OCI-LY1 (cell line): ENCODE measurements around the gene CFL1.

ENCODE experiments used
- H2AFZ ChIP-seq: fragments of 200-600 bp; sonication (generic), shearing (Covaris generic); 2 replicates; pipeline ENCODE4 v1.6.0; 2014; ENCODE audit warnings: antibody characterized with exemption, mild to moderate bottlenecking, low read length
- H3F3A ChIP-seq: fragments of 200-600 bp; sonication (generic), shearing (Covaris generic); 2 replicates; pipeline ENCODE4 v1.6.0; 2014; ENCODE audit warnings: mild to moderate bottlenecking, antibody characterized with exemption, low read length, moderate library complexity; ENCODE audit not compliant: insufficient read depth
- H3K27ac ChIP-seq: fragments of 200-600 bp; sonication (generic); 2 replicates; pipeline ENCODE4 v1.5.1; 2014; ENCODE audit warnings: low read length, mixed run types, mild to moderate bottlenecking, low read depth; ENCODE audit not compliant: poor library complexity, severe bottlenecking
- H3K27me3 ChIP-seq: fragments of 200-600 bp; sonication (generic); 2 replicates; pipeline ENCODE4 v1.6.0; 2014; ENCODE audit warnings: antibody characterized with exemption, mild to moderate bottlenecking, low read length, moderate library complexity; ENCODE audit not compliant: insufficient read depth
- H3K36me3 ChIP-seq: fragments of 200-600 bp; sonication (generic); 2 replicates; pipeline ENCODE4 v1.6.1; 2014; ENCODE audit warnings: mild to moderate bottlenecking, antibody characterized with exemption, low read length, moderate library complexity, mixed read lengths; ENCODE audit not compliant: insufficient read depth
- H3K4me1 ChIP-seq: fragments of 200-600 bp; sonication (generic); 2 replicates; pipeline ENCODE4 v1.5.1; 2014; ENCODE audit warnings: mild to moderate bottlenecking, low read length, moderate library complexity; ENCODE audit not compliant: insufficient read depth, severe bottlenecking
- H3K4me2 ChIP-seq: fragments of 200-600 bp; sonication (generic), shearing (Covaris generic); 2 replicates; pipeline ENCODE4 v1.6.1; 2014; ENCODE audit warnings: low read length
- H3K4me3 ChIP-seq: fragments of 200-600 bp; sonication (generic); 2 replicates; pipeline ENCODE4 v1.5.1; 2014; ENCODE audit warnings: low read length, low read depth, mild to moderate bottlenecking, mixed read lengths; ENCODE audit not compliant: poor library complexity, severe bottlenecking
- H3K79me2 ChIP-seq: fragments of 200-600 bp; shearing (Covaris generic); 2 replicates; pipeline ENCODE4 v1.6.1; 2016; ENCODE audit warnings: mixed run types, low read length, mixed read lengths; ENCODE audit not compliant: insufficient read depth
- H3K9ac ChIP-seq: fragments of 200-600 bp; sonication (generic), shearing (Covaris generic); 2 replicates; pipeline ENCODE4 v1.6.1; 2014; ENCODE audit warnings: mild to moderate bottlenecking, low read length, mixed read lengths
- H3K9me2 ChIP-seq: fragments of 200-600 bp; sonication (generic), shearing (Covaris generic); 2 replicates; pipeline ENCODE4 v1.6.1; 2014; ENCODE audit warnings: low read depth, mild to moderate bottlenecking, low read length, mixed read lengths
- H3K9me3 ChIP-seq: fragments of 200-600 bp; shearing (Covaris generic); 2 replicates; pipeline ENCODE4 v1.6.1; 2014; ENCODE audit warnings: low read length, mixed read lengths
- H4K20me1 ChIP-seq: fragments of 200-600 bp; sonication (generic), shearing (Covaris generic); 2 replicates; pipeline ENCODE4 v1.6.0; 2016; ENCODE audit warnings: mild to moderate bottlenecking, low read length; ENCODE audit not compliant: insufficient read depth
- CTCF ChIP-seq: fragments of 200-600 bp; sonication (generic), shearing (Covaris generic); IDR thresholded peaks from 2 replicates; pipeline ENCODE4 v1.5.1; 2017; ENCODE audit warnings: mild to moderate bottlenecking, antibody characterized with exemption, low read length, moderate library complexity, mixed read lengths
- EZH2 ChIP-seq: fragments of 200-600 bp; sonication (generic), shearing (Covaris generic); IDR thresholded peaks from 2 replicates; pipeline ENCODE4 v1.8.0; 2017; ENCODE audit warnings: borderline replicate concordance, mixed run types, mild to moderate bottlenecking, antibody characterized with exemption, low read length, moderate library complexity, mixed read lengths

CFL1 gene

GRCh38 chr11:65857853-65858680, at the start of gene CFL1:
Gene CFL1, minus strand, starts transcription at chr11:65858180. Its CDS starts 81 bp downstream, at chr11:65858099.
- Histone ChIP-seq H3K4me2 (peak within 1 kb of the TSS; percentile 97), H2AFZ (no peak within 1 kb of the TSS), H3K27ac (peak within 1 kb of the TSS; percentile 94), H3K9ac (peak within 1 kb of the TSS; percentile 99), H3F3A (0 out of 2 replicates have a peak, but pooled peaks cover 5% of the 10 kb centered on the region), H3K79me2 (peaks cover 23% of the 10 kb centered on the region), H3K36me3 (peaks cover 64% of the 10 kb centered on the region), H3K4me3 (peak within 1 kb of the TSS; percentile 99), H3K27me3 (no peaks in the 10 kb centered on the region), H4K20me1 (peaks cover 5% of the 10 kb centered on the region; the same call in 1 of the 2 replicates), H3K9me3 (no peaks in the 10 kb centered on the region), H3K9me2 (no peaks in the 10 kb centered on the region), H3K4me1 (peaks cover 32% of the 10 kb centered on the region)
- TF ChIP-seq CTCF (no peak), EZH2 (no peak)

- H3K4me2 ChIP-seq = no peak overlapping the region
- no peak overlapping the region for H3K9ac ChIP-seq
- no peaks in the 10 kb centered on the region for H3F3A ChIP-seq
- no peak overlapping the region for H2AFZ ChIP-seq
- H3K9me2 ChIP-seq = no peaks in the 10 kb centered on the region
- TF ChIP-seq EZH2 (no peak), CTCF (no peak)
- H3K27ac ChIP-seq = no peak overlapping the region
- H3K79me2 ChIP-seq = no peaks in the 10 kb centered on the region
- no peaks in the 10 kb centered on the region for H4K20me1 ChIP-seq
- peaks cover 12% of the 10 kb centered on the region for H3K27me3 ChIP-seq
- H3K9me3 ChIP-seq = no peaks in the 10 kb centered on the region
- H3K4me1 ChIP-seq = no peaks in the 10 kb centered on the region
- no peak overlapping the region for H3K4me3 ChIP-seq
- H3K36me3 ChIP-seq = no peaks in the 10 kb centered on the region
These were observed 48.6 kb upstream of the CFL1 start for GRCh38 chr11:65906602-65907001.

- Histone ChIP-seq H3K27me3 (peaks cover 8% of the 10 kb centered on the region; the same call in 1 of the 2 replicates), H2AFZ (no peak overlapping the region), H4K20me1 (no peaks in the 10 kb centered on the region), H3K9me3 (no peaks in the 10 kb centered on the region), H3K79me2 (no peaks in the 10 kb centered on the region), H3K27ac (no peak overlapping the region), H3F3A (no peaks in the 10 kb centered on the region), H3K9ac (no peak overlapping the region), H3K9me2 (no peaks in the 10 kb centered on the region), H3K4me2 (no peak overlapping the region), H3K4me1 (peaks cover 19% of the 10 kb centered on the region), H3K4me3 (no peak overlapping the region), H3K36me3 (no peaks in the 10 kb centered on the region)
- TF ChIP-seq CTCF (no peak), EZH2 (no peak)
These were observed 45.7 kb upstream of the CFL1 start for GRCh38 chr11:65903715-65904114.
